Upper lobe of right lung (tissue), 1 donor: ENCODE measurements around the gene C2CD3. TPM values are rescaled to one million over a fixed set of nuclear protein-coding genes. Genes with fewer than 3 reads are reported as not detected.

Experiments used
- ATAC-seq: fragments of 200-7000 bp; cut with Tn5 transposase; one replicate; pipeline ENCODE4 v1.9.1; 2020; ENCODE audit warnings: mild to moderate bottlenecking, moderate library complexity
- DNase-seq: peaks from one replicate; pipeline ENCODE4 v3.0.0-alpha.2; 2020
- H3K27ac ChIP-seq: fragments of 200-600 bp; one replicate; pipeline ENCODE4 v1.8.0; 2022
- H3K27me3 ChIP-seq: fragments of 200-600 bp; one replicate; pipeline ENCODE4 v1.8.0; 2022; ENCODE audit warnings: mild to moderate bottlenecking
- H3K36me3 ChIP-seq: fragments of 200-600 bp; one replicate; pipeline ENCODE4 v1.8.0; 2022
- H3K4me1 ChIP-seq: fragments of 200-600 bp; one replicate; pipeline ENCODE4 v1.8.0; 2022
- H3K4me3 ChIP-seq: fragments of 200-600 bp; one replicate; pipeline ENCODE4 v1.8.0; 2022; ENCODE audit warnings: mild to moderate bottlenecking
- H3K9me3 ChIP-seq: fragments of 200-600 bp; one replicate; pipeline ENCODE4 v1.8.0; 2022
- CTCF ChIP-seq: fragments of 200-600 bp; IDR thresholded peaks from one replicate; pipeline ENCODE4 v1.8.0; 2022; ENCODE audit warnings: antibody characterized with exemption
- intact Hi-C: fragments of 100-400 bp; cut with DNase I; formaldehyde crosslinking; loops from one replicate; pipeline ENCODE4 v1.11.0; 2022
- total RNA-seq: library from RNA; stranded (reverse); fragmentation: NEBNext Ultra II Directional; extraction: Animal tissue kit (Norgen Biotek cat#: 25700); gene quantifications from one replicate; pipeline ENCODE4 v1.2.1, GENCODE V29; 2021
- donor health status: DM: no; HTN: yes; CAD: no; lungs with severe emphysema.

C2CD3 gene
- total RNA-seq, 1 donor from 2014 or later, result 26.8 TPM

- intact Hi-C loops, result no loop called here
- Histone ChIP-seq H3K4me1 (peaks cover 6% of the 10 kb centered on the region), H3K27ac (no peak overlapping the region), H3K4me3 (no peak overlapping the region), H3K27me3 (no peaks in the 10 kb centered on the region), H3K9me3 (no peaks in the 10 kb centered on the region), H3K36me3 (no peaks in the 10 kb centered on the region)
- no peak for ATAC-seq
- no peak for TF ChIP-seq CTCF
- no peak for DNase-seq
Measured at GRCh38 chr11:73969091-73969490, 201.7 kb downstream of the C2CD3 start.

- intact Hi-C loops, result no loop called here
- no peaks in the 10 kb centered on the region for H3K36me3 ChIP-seq
Measured at GRCh38 chr11:73968356-73968966, 202.3 kb downstream of the C2CD3 start.

GRCh38 chr11:73965764-73966121 is 205.1 kb downstream of the C2CD3 start:
- Histone ChIP-seq H3K9me3 (no peaks in the 10 kb centered on the region), H3K36me3 (no peaks in the 10 kb centered on the region), H3K4me1 (no peaks in the 10 kb centered on the region), H3K27ac (no peak overlapping the region), H3K27me3 (no peaks in the 10 kb centered on the region), H3K4me3 (no peak overlapping the region)
- no peak for TF ChIP-seq CTCF
- ATAC-seq (no peak), DNase-seq (no peak)
- intact Hi-C loops, result no loop called here

More at GRCh38 chr11:73968356-73968966, 202.3 kb downstream of the C2CD3 start:
- no peaks in the 10 kb centered on the region for H3K9me3 ChIP-seq
- ATAC-seq, result no peak
- no peak for DNase-seq
- H3K27me3 ChIP-seq, result no peaks in the 10 kb centered on the region
- no peak overlapping the region for H3K27ac ChIP-seq
- no peaks in the 10 kb centered on the region for H3K4me1 ChIP-seq
- H3K4me3 ChIP-seq, result no peak overlapping the region
- TF ChIP-seq CTCF, result no peak

- no peaks in the 10 kb centered on the region for H3K4me1 ChIP-seq
- no peaks in the 10 kb centered on the region for H3K27me3 ChIP-seq
- no peaks in the 10 kb centered on the region for H3K9me3 ChIP-seq
- no peak for ATAC-seq
- no peak overlapping the region for H3K4me3 ChIP-seq
- peak; percentile 54 for DNase-seq
- no peak overlapping the region for H3K27ac ChIP-seq
- intact Hi-C loops, result no loop called here
- H3K36me3 ChIP-seq, result no peaks in the 10 kb centered on the region
- no peak for TF ChIP-seq CTCF
Measured at GRCh38 chr11:73965076-73965763, 205.6 kb downstream of the C2CD3 start.

GRCh38 chr11:73963861-73964260 is 206.9 kb downstream of the C2CD3 start:
- ATAC-seq (no peak), DNase-seq (no peak)
- no peaks in the 10 kb centered on the region for H3K27me3 ChIP-seq
- H3K9me3 ChIP-seq, result no peaks in the 10 kb centered on the region
- H3K4me1 ChIP-seq, result no peaks in the 10 kb centered on the region
- TF ChIP-seq CTCF, result no peak
- intact Hi-C loops, result no loop called here
- no peak overlapping the region for H3K27ac ChIP-seq
- H3K4me3 ChIP-seq, result no peak overlapping the region
- no peaks in the 10 kb centered on the region for H3K36me3 ChIP-seq

Other genes starting within 250 kb of the C2CD3 start
- not detected for gene DNAJB13, start 220.0 kb downstream of the C2CD3 start, total RNA-seq
- gene UCP2, start 188.2 kb downstream of the C2CD3 start, total RNA-seq, result 56.3 TPM
- 2.6 TPM for gene UCP3, start 161.9 kb downstream of the C2CD3 start, total RNA-seq
- gene PPME1, start 287 bp upstream of the C2CD3 start, total RNA-seq, result 32.0 TPM
- gene P4HA3, start 140.6 kb upstream of the C2CD3 start, total RNA-seq, result 0.96 TPM
- gene PGM2L1, start 227.4 kb upstream of the C2CD3 start, total RNA-seq, result 5.1 TPM